Erythroblast (primary cell): ENCODE results near the gene CEP170B.

Source experiments
- GATA1 ChIP-seq: IDR thresholded peaks from 2 replicates; pipeline ENCODE4 v1.6.1; 2011; ENCODE audit warnings: low read depth, mild to moderate bottlenecking, control low read depth, low read length, moderate library complexity
- POLR2A ChIP-seq: IDR thresholded peaks from 2 replicates; pipeline ENCODE4 v1.6.1; 2011; ENCODE audit warnings: mild to moderate bottlenecking, low read length

DNA sequence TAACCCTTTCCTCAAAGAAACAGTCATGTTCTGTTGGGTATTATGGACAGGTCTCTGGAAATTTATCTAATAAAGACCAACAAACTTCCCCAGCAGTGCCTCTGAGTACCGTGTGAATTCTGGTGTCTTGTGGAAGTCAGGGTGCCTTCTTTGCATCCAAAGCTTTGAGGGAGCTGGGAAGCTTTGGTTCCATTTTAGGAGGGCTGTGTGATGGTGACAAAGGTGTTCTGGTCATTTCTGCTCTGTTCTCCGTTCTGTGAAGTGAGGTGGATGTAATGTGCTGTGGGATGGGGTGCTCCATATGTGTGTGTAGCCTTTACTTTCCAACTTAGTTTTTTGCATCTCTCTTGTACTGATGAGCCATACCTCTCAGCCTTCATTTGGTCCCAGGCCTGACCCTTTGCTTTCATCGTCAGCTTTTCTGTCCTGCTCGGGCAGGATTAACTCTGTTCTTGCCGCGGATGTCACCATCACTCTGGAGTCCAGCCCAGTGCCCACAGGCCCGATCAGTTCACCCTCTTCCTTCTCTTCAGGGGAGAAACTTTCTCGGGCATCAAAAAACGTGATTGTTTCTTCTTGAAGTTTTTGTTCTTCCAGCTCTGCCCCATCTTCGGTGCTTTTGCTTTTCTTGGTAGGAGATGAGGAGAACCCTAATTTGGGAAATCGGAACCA is 72.8 kb downstream of the CEP170B start:
- TF ChIP-seq POLR2A = no peak
- TF ChIP-seq GATA1 = no peak
